ENCODE data around the gene BRS3.

BRS3 gene

DNA sequence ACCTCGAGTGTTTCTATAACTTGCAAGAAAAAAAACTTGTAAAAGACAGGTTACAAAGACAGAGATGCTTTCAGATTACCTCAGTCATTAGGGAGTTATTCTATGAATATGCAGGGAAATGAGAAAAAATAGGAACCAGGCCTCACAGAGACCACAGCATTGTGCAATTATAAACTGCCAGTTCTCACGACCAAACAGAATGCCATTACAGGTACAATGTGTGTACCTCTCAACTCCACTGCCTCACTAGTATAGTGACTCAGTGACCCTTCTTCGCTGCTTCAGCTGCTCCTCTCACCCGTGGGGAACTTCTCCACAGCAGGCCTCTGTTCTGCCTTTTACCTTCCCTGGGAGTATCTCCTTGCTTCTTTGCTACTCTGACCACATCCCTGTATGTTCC, 7.3 kb downstream of the BRS3 start:
- DNase-seq (ENCODE audit: low read depth in 2 of 2): no peak

DNA sequence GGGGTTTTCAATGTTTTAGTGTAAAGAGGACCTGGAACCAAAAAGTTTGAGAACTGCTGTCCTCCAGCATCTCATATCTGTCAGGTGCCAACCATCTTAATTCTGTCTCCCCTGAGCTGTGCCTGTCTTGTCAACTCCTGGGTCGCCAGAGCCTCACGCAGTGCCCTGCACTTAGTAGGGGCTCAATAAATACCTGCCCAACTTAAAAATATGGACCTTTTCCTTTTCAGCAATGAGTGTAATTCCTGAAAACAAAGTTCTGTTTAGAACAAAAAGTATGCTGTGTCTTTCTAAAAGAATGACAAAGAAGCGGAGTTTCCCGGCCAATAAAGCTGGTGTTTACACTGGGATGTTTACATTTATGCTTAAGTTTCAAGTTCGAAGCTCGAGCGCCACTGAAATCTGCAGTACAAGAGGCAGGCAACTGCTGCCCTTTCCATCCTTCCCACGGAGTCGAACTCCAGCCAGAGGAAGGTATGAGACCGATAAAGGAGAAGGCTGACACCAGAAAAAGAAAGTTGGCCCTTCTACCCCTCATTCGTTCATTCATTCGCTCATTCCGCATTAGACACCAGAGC, 8.5 kb downstream of the BRS3 start:
- DNase-seq (ENCODE audit: low read depth in 2 of 2): no peak

DNA sequence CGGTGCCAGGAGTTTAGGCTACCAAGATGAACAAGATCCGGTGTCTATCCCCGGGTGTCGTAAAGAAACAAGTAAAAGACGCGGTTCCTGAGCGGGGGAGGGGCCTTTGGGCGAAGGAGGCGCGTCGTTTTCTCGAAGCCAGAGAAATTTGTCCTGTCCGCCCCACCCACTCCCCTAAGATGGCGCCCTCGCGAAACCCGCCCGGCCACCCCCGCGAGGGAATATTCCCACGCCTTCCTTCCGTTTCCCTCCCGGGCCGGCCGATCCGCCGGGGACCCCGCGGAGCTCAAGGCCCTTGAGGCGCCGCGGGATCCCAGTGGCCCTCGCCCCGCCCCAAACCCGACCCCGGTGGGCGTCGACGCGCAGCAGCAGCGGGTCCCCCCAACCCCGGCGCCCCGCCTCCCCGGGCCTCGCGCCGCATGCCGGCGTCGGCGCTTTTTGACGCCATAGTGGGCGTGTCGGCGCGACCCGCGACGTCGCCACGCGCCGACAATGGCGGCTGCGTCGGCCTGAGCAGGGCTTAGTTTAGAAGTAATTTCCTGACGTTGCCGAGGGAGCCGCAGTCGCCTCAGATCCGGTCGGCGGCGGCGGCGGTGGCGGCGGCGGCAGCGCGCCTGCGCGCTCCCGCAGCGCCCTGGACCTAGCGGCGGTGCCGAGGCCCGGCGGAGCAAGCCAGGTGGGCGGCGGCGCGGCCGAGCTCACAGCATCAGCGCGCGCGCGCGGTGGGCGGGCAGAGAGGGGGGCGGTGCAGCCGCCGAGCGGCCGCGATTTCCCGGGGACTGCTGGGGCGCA, 9.2 kb downstream of the BRS3 start:
- peak; percentile 59 to 71 for DNase-seq (ENCODE audit: low read depth in 2 of 2)

DNA sequence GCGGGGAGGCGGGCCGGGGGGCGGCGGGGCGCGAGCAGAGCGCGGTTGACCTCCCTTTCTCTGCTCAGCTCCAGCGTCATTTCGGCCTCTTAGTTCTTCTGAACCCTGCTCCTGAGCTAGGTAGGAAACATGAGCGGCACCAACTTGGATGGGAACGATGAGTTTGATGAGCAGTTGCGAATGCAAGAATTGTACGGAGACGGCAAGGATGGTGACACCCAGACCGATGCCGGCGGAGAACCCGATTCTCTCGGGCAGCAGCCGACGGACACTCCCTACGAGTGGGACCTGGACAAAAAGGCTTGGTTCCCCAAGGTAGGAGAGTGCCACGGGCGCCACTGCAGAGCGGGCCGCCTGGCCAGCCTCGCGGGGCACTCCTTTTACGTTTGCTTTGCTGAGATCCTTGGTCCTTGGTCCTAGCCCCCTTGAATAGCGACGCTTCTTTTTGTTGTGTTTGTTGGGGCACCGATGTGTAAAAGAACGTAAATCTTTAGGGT, 9.9 kb downstream of the BRS3 start, which contains the start of gene HTATSF1:
Gene HTATSF1 (plus strand): TSS at position 37 of the 497 bp plus-strand sequence. CDS start 93 bp downstream, at position 130.
- DNase-seq (ENCODE audit: low read depth in 2 of 2): no peak

DNA sequence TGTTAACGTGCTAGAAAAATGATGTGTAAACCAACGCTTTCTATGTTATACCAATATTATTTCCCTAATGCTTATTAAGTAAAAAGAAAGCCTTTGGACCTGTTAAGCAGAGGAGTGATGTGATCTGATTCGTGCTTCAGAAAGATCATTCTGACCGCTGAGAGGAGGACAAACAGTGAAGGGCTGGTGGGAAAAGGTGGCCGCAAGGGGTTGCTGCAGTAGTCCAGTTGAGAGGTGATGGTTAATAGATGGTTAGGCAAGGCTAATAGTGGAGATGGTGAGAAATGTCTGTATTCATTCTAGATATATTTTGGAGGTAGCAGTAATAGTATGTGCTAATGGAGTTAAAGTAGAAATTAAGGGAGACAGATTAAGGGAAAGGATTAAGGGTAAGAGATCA, 31.3 kb downstream of the BRS3 start:
- no peak for DNase-seq (ENCODE audit: low read depth in 2 of 2)

DNA sequence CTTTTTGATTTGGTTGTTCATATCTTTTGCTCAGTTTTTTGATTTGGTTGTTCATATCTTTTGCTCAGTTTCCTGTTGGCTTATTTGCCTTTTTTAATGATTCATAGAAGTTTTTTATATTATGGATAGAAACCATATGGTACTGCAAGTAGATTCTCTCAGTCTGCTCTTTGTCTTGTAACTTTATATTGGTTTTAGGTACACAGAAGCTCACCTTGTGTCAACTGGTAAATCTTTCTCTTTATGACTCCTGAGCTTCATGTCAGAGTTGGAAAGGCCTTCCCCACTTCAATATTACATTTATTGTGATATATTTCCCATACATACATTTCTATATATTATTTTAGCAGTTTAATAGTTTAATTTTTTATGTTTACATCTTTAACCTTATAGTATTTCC, 36.0 kb downstream of the BRS3 start:
- no peak for DNase-seq (ENCODE audit: low read depth in 2 of 2)

DNA sequence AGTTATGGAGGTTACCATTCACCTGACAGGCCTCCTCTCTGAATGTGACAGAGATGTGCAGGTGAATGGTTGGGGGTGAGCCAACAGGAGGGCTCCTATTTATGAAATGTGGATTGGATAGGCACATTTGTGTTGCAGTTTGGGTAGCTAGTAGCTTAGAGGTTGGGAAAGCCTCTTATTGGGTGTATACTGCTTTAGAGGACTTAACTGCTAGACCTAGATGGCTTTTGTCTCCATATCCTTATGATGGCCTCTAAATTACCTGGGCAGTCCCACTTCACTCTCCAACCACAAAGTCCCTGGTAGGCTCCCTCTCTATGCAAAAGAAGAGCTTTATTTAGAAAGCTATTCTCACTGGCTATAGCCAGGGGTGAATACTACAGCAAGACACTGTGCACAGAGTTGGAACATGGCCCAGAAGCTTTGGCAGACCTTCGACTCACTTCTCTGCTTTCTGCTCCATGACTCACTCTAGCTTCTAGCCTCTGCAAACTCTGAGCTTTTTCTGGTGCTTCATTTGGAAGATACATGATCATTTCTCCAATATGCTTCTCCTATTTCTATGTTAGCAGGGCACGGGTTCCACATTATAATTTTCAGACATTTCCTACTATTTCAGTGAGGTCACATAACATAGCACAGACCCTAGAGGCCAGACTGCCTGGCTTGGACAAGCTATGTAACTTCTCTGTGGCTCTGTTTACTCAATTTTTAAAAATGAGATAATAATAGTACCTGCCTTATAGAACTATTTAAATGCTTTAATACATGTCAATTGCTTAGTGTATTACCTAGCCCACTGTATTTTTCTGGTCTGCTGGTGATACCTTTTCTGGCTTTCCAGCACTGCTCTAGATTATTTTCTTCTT, 38.2 kb downstream of the BRS3 start:
- no peak for DNase-seq (ENCODE audit: low read depth in 2 of 2)

DNA sequence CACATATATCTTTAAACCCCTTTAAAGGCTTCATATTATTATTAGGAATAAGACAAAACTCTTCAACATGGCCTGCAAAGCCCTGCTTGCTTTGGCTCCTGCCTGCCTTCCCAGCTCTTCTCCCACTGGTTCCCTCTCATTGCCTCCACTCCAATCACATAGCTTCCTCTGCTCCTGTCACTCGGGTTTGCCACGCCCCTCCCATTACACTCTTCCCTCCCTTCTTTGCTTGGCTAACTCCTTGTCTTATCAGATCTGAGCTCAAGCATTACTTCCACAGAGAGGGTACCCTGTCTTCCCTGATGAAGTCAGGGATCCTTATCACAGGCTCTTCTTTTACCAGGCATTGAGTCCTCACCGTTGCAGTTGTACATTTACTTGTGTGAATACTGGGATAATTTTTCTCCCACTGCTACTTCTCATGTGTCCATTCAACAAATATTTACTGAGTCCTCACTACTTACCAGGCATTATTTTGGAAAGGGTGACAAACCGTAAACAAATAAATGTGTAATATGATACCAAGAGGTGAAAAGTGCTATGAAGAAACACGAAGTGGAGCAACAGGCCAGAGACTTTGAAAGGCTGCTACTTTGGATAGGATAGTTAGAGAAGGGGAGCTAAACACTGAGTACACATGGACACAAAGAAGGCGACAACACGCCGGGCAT, 41.0 kb downstream of the BRS3 start:
- no peak for DNase-seq (ENCODE audit: low read depth in 2 of 2)

DNA sequence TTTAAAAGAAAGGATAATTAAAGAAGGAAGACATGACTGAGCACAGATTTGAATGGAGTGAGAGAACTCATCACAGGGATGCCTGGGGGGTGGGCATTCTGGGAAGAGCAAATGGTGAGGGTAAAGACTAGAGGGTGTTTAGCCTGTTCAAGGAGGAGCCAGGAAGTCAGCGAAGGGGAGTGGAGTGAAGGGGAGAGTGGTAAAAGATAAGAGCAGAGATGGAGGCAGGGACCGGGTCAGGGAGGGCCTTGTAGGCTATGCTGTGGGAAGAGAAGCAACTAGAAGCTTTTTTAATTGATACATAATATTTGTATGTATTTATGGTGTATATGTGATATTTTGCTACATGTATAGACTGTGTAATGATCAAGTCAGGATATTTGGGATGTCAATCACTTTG, 42.0 kb downstream of the BRS3 start:
- no peak for DNase-seq (ENCODE audit: low read depth in 2 of 2)

DNA sequence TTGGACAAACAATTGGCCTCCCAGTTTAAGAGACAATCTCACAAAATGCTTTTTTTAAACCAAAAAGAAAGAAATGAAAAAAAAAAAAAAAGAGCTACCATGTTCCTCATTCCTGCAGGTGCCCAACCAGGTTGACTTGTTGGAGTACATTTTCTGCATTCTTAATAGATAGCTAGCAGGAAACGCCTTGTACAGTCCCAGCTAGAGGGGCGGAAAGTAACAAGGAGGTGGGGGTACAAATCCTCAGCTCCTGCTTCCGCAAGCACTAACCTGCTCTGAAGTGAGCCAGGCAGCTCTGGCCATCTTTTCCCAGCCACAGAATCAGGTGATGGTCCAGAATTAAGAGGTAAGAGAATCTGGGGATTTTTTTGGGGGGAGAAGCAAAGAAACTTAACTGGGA, 44.2 kb downstream of the BRS3 start, which contains the start of gene VGLL1:
Gene VGLL1 (plus strand): TSS at position 265 of the 400 bp plus-strand sequence. CDS start 3,806 bp downstream, outside the sequence.
- DNase-seq (ENCODE audit: low read depth in 2 of 2): no peak

DNA sequence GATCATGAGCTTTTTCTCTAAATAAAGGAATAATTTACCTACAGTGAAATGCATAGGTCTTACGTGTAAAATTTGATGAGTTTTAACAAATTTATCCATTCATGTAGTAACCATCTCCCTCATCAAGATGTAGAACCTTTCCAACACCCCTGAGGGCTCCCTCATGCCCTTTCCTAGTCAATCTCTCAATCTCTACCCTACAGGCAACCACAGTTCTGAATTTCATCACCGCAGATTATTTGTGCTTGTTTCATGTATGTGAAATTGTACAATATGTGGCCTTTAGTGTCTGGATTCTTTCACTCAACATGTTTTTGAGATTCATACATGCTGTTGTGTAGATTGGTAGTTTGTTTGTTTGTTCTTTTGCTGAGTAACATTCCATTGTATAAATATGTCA, 46.4 kb downstream of the BRS3 start:
- DNase-seq (ENCODE audit: low read depth in 2 of 2): no peak

DNA sequence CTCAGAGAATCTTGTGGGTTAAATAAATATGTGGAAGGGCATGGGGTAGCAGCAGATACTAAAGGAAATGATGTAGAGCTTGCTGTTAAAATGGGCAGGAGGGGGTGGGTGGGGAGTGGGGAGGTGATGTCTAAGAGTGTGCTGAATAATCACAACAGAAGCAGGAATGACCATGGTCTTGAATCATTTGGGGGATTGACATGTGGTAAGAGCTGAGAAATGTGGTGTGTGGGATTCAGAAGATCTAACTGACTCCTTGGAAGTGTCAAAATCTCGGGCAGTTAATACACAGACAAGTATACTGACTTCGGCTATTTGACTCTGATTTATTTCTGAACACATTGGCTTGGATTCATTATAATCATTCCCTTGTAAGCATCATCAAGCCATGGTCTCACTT, 51.1 kb downstream of the BRS3 start:
- DNase-seq (ENCODE audit: low read depth in 2 of 2): no peak

DNA sequence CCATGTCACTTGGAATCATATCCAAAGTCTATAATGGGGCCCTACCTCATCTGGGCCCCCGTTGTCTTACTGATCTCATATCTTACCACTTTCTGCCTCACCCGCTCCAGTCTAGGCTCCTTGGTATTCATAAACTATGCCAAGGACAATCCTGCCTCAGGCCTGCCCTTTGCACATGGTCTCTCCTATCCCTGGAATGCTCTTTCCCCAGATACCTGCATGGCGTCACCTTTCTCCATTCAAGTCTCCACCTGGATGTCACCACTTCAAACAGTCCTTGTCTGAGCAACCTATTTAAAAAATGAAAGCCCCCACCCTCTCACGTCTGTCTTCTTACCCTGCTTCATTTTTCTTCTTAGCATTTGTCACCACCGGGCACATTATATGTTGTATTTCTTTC, 52.5 kb downstream of the BRS3 start:
- no peak for DNase-seq (ENCODE audit: low read depth in 2 of 2)

DNA sequence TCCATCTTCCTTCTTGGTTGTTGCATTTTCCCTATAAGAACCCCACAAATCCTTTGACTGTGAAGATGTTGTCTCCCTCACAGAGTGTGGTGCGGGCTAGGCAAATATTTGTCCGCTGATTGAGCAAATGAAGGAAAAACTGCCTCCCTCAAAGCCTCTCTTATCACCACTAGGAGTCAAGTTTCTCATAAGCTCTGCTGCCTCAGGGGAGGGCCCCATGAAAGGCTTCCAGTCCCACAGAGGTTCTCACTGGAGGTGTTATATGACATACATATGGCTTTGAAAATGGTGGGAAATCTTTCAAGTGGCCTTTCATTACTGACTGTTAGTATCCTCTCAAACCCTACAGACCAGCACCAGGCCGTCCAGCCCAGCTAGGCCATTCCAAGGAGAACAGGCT, 53.5 kb downstream of the BRS3 start:
- DNase-seq (ENCODE audit: low read depth in 2 of 2): no peak

DNA sequence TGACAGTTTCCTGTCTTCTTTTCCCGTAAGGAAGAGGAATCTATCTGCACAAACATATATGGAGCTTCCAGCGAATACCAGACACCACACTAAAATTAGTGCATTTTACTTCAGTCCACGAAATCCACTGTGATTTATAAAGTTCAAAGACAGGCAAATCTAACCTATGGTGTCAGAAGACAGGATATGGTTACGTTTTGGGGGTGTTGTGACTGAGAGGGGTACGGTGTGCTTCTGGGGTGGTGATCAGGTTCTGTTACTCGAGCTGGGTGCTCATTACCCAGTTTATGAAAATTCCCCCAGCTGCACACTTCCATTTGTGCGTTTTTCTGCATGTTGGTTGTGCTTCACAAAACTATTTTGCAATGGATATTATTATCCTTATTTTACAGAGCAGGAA, 54.5 kb downstream of the BRS3 start:
- no peak for DNase-seq (ENCODE audit: low read depth in 2 of 2)

Data from activated CD8-positive, alpha-beta memory T cell treated with anti-CD3 and anti-CD28 coated beads for 4 hours (primary cell).